IPS-11a (cell line): Measurements from ENCODE around the gene PAQR6.
A peak's percentile ranks its signal among the peaks of the same experiment; 100 is the strongest.
"Not testable (repeated sequence)": the region's sequence is repeated elsewhere in the genome, so short reads cannot be mapped to it uniquely, and the experiment has no call there.

ENCODE experiments used
- H3K4me3 ChIP-seq: one replicate; pipeline ENCODE4 v1.5.1; 2013; ENCODE audit warnings: low read depth, low read length, control low read depth

The PAQR6 gene

GRCh38 chr1:156232201-156232894, 15.5 kb downstream of the PAQR6 start:
- H3K4me3 ChIP-seq = no peak overlapping the region

GRCh38 chr1:156230473-156230837, 17.4 kb downstream of the PAQR6 start:
- no peak overlapping the region for H3K4me3 ChIP-seq

GRCh38 chr1:156229809-156230472, 17.9 kb downstream of the PAQR6 start:
- no peak overlapping the region for H3K4me3 ChIP-seq

- H3K4me3 ChIP-seq = no peak overlapping the region
Observed at GRCh38 chr1:156228501-156228900, 19.4 kb downstream of the PAQR6 start.

- H3K4me3 ChIP-seq = no peak overlapping the region
Observed at GRCh38 chr1:156226782-156227181, 21.1 kb downstream of the PAQR6 start.

GRCh38 chr1:156226116-156226538, 21.7 kb downstream of the PAQR6 start:
- no peak overlapping the region for H3K4me3 ChIP-seq

GRCh38 chr1:156225677-156226014, 22.2 kb downstream of the PAQR6 start:
- H3K4me3 ChIP-seq = no peak overlapping the region

- H3K4me3 ChIP-seq = no peak overlapping the region
Observed at GRCh38 chr1:156221986-156222692, 25.7 kb downstream of the PAQR6 start.

- H3K4me3 ChIP-seq = no peak overlapping the region
Observed at GRCh38 chr1:156220226-156220625, 27.6 kb downstream of the PAQR6 start.

GRCh38 chr1:156217871-156218270, 30.0 kb downstream of the PAQR6 start:
- H3K4me3 ChIP-seq = no peak overlapping the region

- H3K4me3 ChIP-seq = not testable (repeated sequence)
Observed at GRCh38 chr1:156216361-156217086, 31.3 kb downstream of the PAQR6 start.

- no peak overlapping the region for H3K4me3 ChIP-seq
Observed at GRCh38 chr1:156214024-156214748, 33.7 kb downstream of the PAQR6 start.

- H3K4me3 ChIP-seq = peak overlapping the region; percentile 94
Observed at GRCh38 chr1:156213644-156213966, 34.3 kb downstream of the PAQR6 start.

GRCh38 chr1:156212833-156213643, 34.8 kb downstream of the PAQR6 start, which contains the start of gene PMF1:
Gene PMF1 (plus strand): TSS chr1:156213007. CDS start chr1:156213016, 9 bp downstream.
- peak within 1 kb of the TSS; percentile 94 for H3K4me3 ChIP-seq

GRCh38 chr1:156212130-156212529, 35.7 kb downstream of the PAQR6 start:
- peak overlapping the region; percentile 20 for H3K4me3 ChIP-seq

GRCh38 chr1:156211243-156211642, 36.6 kb downstream of the PAQR6 start:
- H3K4me3 ChIP-seq = no peak overlapping the region

- H3K4me3 ChIP-seq = no peak overlapping the region
Observed at GRCh38 chr1:156204686-156205085, 43.2 kb downstream of the PAQR6 start.

GRCh38 chr1:156203331-156203730, 44.5 kb downstream of the PAQR6 start:
- H3K4me3 ChIP-seq = no peak overlapping the region

GRCh38 chr1:156200044-156200443, 47.8 kb downstream of the PAQR6 start:
- no peak overlapping the region for H3K4me3 ChIP-seq

- no peak overlapping the region for H3K4me3 ChIP-seq
Observed at GRCh38 chr1:156198831-156199349, 49.0 kb downstream of the PAQR6 start.
